ENCODE data around the gene ZFR.
"Not testable (repeated sequence)": the region's sequence is repeated elsewhere in the genome, so short reads cannot be mapped to it uniquely, and the experiment has no call there.

ZFR gene

DNA sequence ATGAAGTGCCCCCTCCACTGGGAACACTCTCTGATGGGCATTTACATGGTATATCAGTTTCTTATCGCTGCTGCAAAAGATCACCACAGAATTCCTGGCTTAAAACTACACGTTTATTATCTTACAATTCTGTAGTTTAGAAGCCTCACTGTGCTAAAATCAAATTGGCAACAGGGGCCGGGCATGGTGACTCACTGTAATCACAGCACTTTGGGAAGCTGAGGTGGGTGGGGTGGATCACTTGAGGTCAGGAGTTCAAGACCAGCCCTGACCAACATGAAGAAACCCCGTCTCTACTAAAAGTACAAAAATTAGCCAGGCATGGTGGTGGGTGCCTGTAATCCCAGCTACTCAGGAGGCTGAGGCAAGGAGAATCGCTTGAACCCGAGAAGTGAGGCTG lies 7.8 kb upstream of the ZFR start:
- DNase-seq (ENCODE audit: low spot score); FAIRE-seq: not testable (repeated sequence)

DNA sequence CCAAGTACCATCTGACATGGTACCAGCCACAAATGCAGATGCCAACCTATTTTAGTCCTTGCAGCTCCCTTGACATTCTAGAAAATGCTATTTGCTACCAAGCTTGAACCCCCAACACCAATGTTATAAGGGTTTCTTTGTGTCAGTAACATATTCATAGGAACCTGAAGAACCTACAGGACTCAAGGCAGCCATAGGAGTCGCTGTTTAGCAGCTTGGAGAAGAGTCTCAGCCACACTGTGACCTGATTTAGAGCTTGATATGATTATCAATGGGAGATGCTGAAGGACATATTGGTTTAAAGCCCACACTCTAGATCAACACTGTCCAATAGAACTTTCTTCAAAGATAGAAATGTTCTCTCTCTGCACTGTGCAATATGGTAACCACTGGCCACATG lies 6.4 kb upstream of the ZFR start:
- DNase-seq (ENCODE audit: low spot score) (no peak), FAIRE-seq (no peak)

DNA sequence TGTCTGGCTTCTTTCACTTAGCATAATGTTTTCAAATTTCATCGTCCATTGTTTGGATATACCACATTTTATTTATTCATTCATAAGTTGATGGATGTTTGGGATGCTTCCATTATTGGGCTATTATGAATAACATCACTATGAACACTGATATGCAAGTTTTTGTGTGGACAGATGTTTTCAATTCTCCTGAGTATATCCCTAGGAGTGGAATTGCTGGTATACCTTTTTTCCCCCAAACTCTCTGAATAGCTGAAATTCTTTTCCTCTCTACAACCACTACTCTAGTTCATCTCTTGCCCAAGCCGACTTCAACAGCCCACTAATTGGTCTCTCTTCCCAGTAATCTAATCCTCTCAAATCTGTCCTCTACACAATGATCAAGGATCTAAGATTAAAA lies 4.7 kb upstream of the ZFR start:
- DNase-seq (ENCODE audit: low spot score) (no peak), FAIRE-seq (no peak)

DNA sequence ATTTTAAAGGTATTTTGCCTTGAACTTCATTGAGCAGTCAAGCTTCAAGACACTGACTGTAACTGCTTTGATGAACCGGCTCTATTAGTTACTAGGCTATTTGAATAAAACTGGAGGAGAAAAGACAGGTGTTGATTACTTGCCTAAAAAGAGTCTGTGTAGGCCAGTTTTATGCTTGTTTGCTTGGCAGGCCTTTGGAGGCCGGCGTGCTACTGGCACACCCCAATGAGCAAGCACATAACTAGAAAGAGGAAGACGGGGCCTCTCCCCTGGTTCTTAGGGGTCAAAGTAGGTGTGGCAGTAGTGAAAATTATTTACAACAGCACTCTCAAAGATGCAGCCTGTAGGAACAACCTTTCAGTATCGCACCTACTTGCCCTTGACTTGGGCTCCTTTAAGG lies 2.1 kb upstream of the ZFR start:
- FAIRE-seq (no peak), DNase-seq (ENCODE audit: low spot score) (no peak)

DNA sequence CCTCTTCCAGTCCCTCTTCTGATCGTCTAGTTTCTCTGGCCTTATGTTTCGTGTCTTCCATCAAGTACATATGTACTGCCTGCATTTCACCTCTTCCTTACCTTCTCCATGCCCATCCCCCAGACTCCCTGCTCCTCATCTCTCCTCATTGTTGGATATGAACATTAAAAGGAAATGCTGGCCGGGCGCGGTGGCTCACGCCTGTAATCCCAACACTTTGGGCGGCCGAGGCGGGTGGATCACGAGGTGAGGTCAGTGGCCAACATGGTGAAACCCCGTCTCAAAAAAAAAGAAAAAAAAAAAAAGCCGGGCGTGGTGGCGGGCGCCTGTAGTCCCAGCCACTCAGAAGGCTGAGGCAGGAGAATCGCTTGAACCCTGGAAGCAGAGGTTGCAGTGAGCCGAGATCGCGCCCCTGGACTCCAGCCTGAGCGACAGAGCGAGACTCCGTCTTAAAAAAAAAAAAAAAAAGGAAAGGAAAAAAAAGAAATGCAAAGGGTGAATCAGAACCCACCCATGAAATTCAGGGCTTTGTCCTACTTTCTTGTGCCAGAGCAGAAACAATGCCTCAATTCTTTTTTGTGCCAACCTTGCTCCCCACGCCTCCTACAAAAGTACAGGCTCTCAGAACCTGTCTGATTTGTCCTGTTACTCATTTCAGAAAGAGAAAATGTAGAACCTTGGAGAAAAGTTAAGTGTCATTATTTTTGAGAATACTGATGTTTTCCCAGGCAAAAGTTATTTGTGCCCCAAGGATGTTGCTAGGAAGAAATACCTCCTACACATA lies 1.5 kb upstream of the ZFR start:
- DNase-seq (ENCODE audit: low spot score) (no peak), FAIRE-seq (no peak)

DNA sequence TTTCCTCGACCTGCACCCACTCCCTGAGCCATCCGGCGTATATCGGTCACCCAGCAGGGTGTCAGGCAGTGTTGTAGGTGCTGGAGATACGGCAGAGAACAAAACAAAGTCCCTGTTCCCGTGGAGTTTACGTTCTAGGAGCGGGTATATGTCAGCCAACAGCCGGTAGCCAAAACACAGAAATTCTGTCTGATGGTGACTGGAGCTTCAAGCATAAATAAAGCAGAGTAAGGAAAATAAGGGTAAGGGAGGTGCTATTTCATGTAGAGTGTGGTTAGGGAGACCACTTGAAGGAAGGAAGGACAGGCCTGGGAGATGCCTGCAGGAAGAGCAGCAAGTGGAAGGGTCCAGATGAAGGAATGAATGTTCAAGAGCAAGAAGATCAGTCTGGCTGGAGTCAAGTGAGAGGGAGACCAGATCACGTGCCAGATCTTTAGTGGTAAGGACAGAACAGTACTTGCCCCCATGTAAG lies 783 bp upstream of the ZFR start:
- FAIRE-seq (no peak), DNase-seq (ENCODE audit: low spot score) (no peak)

DNA sequence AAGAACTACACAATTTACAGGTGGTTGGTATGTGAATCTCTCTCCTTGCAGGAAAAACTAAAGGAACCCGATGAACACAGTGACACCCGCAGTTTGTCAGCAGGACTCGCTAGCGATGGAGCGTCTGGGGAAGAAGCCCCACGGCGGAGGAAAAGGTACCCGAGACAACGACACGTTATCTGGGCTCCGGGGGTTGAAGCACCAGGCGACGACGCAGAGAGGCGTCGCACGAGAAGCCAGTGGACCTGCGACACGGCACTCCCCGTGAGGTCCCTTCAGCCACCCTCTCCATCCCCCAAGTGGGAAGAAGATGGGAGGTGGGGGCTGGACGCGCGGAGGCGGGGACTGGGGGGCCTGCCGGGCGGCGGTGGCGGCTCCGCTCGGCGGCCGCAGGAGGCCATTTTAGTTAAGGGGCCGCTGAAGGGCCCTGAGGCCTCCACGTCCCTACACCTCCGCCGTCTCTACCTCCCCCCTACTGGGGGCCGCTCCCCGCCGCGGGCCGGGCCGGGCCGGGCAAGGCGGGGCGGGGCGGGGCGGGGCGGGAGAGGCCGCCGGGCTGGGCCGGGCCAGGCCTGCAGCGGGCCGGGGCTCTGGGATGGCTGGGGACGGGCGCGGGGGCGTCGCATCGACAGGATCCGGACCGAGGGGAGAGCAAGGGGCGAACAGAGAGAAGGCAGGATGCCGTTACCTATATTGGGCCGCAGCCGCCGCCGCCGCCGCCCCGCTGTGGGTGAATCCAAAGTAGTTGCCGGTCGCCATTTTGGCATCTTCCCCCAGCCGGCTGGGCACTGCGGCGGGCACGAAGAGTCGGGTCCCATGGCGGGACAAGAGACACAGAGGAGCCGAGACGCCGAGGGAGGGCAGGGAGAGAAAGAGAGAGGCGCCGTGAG lies 754 bp downstream of the ZFR start:
- no peak for FAIRE-seq

DNA sequence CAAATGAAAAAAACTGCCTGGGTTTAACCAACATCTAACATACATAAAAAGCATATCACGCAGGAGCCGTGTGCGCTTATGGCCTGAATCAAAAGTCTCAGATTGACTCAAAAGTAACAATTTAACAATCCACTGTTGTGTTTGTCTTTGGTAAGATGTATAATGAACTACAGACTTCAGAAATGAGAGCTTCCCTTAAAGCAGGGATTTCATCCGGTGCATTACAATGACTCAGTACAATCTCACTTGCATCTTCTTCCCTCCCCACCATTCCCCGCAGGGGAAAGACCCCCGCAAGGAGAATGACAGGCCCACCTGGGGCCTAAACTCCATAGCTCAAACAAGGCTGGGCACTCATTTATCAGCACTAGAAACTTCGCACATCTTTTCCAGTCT lies 1.4 kb downstream of the ZFR start:
- FAIRE-seq (peak; percentile 8), DNase-seq (ENCODE audit: low spot score) (peak; percentile 62)

More for the DNA sequence above, 754 bp downstream of the ZFR start:
- peak; percentile 34 for DNase-seq (ENCODE audit: low spot score)

DNA sequence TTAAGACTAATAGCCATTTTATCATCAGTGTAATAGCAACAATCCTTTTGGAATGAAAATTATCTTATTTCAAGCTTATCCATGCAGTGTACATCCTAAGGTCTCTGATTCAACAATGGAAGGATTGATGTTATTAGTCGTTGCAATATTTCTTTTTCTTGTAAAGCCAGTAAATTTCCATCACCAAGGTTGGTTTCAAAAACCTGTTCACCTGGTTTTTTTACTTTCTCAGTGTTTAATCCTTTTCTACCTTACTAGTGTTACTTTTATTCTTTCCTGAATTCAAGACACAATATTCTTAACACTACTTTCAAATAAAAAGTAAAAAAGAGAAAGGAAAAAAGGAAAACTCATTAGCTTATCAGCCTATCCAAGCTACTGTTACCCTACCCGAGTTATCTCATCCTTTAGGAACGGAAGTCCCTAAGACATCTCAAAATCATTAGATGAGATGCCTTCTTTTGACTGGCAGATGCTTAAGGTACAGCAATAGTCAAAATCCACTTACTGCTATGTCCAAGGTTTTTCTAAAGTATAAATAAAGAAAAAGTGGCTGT lies 5.4 kb downstream of the ZFR start:
- FAIRE-seq (no peak), DNase-seq (ENCODE audit: low spot score) (no peak)

DNA sequence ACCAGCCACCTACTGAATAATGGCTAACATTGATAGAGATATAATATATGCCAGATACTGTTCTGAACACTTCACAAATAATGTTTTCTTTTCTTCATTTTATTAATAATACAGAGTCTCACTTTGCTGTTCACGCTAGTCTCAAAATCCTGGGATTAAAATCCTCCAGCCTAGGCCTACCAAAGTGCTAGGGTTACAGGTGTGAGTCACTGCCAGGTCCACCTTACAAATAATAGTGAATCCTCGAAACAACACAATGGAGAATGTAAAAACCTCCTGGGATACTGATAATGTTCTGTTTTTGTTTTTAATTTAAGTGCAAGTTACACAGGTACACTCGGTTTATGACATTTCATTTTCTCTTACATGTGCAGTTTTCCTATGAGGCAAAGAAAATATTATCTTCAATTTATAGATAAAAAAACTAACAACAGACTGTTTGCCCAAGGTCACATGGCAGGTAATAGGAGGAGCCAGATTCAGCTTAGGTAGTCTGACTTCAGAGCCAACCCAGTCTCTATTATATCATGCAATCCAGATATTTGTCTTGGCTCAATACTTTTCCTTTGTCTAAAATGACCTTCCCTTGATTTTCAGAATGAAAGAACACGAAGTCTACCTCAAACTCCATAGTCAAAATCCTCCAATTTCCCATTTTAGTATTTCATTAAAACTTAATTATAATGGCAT lies 7.8 kb downstream of the ZFR start:
- DNase-seq (ENCODE audit: low spot score) (no peak), FAIRE-seq (no peak)

DNA sequence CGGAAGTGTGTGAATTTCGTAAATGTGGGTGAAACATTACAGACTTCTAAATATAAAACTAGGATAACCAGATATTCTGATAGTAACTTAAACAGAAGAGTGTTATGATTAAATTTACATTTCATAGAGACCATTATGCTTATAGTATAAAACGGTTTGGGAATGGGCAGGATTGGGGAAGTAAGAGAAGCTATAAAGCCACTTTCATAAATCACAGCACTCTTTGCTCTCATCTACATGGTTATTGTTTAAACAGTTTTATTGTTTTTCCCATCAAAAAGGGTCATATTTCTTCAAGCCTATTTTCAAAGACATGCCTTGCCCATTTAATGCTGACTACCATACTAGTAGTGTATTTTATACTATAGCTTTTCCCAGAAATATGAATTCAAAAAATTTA lies 9.2 kb downstream of the ZFR start:
- no peak for FAIRE-seq
- no peak for DNase-seq (ENCODE audit: low spot score)

DNA sequence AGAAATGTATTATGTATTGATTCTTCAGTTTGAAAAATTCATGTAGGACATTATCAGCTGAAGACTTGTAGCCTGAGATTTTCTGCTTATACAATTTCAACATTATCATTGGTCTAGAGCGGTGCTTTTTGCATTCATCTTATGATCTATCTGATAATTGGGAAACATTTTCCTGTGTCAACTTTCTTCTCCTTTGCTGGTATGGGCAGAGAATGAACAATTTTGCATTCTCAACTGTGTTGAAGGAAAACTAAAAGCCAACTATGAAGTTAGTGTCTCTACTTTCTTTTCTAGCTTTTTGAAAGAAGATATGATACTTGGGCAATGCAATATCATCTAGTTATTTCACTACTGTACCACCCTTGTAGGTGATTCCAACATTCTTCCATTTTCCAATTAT lies 10.3 kb downstream of the ZFR start:
- no peak for FAIRE-seq
- DNase-seq (ENCODE audit: low spot score): no peak

DNA sequence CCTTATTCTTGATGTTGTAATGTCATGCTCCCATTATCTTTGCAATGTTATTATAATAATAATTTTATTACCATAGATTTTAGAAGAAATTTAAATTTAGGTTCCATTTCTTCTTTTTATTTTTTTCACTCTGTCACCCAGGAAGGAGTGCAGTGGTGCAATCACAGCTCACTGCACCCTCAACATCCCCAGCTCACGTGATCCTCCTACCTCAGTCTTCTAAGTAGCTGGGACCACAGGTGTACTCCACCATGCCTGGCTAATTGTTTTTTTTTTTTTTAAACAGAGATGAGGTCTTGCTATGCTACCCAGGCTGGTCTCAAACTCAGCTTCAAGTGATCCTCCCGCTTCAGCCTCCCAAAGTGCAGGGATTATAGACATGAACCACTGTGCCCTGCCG lies 11.9 kb downstream of the ZFR start:
- DNase-seq (ENCODE audit: low spot score) (no peak), FAIRE-seq (no peak)

DNA sequence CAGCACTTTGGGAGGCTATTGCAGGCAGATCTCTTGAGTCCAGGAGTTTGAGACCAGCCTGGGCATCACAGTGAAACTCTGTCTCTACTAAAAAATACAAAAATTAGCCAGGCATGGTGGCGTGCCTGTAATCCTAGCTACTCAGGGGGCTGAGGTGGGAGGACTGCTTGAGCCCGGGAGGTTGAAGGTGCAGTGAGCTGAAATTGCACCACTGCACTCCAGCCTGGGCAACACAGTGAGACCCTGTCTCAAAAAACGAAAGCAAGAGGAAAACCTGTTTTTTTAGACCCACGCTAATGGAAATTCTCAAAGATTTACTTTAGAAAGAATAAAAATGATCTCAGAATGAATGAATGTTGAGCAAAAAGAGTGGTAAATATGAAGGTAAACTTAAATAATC lies 13.7 kb downstream of the ZFR start:
- FAIRE-seq; DNase-seq (ENCODE audit: low spot score): not testable (repeated sequence)

DNA sequence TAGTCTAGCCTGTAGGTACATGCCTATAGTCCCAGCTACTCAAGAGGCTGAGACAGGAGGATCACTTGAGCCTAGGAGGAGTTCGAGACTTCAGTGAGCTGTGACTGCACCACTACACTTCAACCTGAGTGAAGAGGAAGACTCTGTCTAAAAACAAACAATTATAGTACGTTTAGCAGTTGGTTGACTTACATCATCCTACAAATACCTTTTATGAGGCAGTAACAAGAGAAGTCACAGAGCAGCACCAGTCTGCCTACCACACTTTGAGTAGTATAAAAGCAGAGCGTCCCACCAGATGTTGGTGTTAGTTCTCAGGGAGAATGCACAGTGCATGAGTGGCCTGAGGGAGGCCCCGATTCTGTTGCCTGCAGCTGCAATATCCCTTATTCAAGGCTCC lies 16.1 kb downstream of the ZFR start:
- DNase-seq (ENCODE audit: low spot score) (no peak), FAIRE-seq (no peak)

DNA sequence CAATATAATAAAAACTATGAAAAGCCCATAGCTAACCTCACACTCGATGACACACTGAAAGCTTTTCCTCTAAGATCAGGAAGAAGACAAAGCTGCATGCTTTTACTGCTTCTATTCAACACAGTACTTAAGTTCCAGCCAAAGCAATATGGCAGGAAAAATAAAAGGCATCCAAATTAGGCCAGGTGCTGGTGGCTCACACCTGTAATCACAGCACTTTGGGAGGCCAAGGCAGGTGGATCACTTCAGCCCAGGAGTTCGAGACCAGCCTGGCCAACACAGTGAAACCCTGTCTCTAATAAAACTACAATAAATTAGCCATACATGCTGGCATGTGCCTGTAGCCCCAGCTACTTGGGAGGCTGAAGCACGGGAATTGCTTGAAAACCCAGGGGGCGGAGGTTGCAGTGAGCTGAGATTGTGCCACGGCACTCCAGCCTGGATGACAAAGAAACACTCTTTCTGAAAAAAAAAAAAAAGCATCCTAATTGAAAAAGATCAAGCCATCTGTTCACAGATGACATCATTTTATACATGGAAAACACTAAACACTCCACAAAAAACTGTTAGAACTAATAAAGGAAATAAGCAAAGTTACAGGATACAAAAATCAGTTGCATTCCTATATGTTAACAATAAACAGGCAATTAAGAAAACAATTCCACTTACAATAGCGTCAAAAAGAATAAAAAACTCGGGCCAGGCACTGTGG lies 17.9 kb downstream of the ZFR start:
- no peak for FAIRE-seq
- no peak for DNase-seq (ENCODE audit: low spot score)

DNA sequence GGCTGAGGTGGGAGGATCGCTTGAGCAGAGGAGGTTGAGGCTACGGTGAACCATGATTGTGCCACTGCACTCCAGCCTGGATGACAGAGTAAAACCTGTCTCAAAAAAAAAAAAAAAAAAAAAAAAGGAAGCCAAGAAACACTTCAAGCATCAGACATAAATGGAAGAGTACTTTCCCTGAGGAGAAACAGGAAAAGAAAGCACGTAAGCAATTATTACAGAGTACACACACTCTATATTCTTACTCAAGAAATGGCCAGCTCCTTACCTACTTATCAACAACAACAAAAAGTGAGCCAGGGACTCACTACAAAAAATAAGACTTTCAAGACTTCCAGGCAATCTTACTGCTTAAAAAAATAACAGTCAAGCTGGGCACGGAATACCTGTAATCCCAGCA lies 21.8 kb downstream of the ZFR start:
- FAIRE-seq (no peak), DNase-seq (ENCODE audit: low spot score) (no peak)

DNA sequence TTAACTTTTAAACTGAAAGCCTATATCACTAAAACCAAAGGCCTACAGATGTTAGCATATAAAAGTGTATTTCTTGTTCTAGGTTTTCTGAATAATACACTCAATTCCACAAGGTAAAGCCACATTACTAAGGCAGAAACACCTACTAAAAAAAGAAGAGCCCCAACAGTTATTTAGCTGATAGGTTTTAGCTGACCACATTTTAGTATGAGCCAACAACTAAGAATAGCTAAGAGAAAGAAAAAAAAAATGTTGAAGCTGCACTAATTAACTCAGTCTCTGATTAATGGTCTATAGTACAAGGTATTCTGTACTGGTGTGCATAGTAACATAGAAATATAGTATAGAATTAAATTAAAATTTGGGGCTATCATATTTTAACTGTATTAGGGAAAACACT lies 23.5 kb downstream of the ZFR start:
- FAIRE-seq: no peak

DNA sequence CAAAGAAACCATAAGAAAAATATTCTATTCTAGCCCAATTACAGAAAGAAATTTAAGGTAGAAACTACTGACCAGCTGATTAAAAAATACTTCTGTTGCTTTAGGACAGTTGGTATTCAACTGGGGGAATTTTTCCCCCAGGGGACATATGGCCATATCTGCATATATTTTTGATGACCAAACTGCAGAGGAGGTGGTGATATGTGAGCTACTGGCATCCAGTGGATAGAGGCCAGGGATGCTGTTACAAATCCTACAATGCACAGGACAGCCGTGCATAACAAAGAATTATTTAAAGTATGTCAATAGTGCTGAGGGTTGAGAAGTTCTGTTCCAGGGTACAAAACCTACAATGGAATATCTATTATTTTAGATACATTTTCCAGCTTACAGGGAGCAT lies 24.0 kb downstream of the ZFR start:
- no peak for DNase-seq (ENCODE audit: low spot score)
- no peak for FAIRE-seq

More for the DNA sequence above, 23.5 kb downstream of the ZFR start:
- no peak for DNase-seq (ENCODE audit: low spot score)

DNA sequence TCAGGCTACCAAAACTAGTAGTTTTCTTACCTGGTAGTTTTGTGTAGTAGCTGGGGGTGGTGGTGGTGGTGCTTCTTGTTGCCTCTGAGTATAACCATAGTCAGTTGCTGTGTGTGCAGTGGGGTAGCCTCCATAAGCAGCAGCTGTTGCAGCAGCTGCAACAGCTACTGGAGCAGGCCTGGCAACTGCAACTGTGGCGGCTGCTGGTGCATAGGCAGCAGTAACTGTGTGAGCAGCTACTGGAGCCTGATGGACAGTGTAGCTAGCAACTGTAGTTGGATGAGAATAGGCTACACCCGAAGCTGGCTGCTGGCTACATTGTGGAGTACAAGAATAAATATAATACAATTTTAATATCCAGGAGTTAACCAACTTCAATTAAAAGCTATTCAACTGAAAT lies 24.7 kb downstream of the ZFR start:
- DNase-seq (ENCODE audit: low spot score): no peak
- no peak for FAIRE-seq

Data from RCC 7860 (cell line).